Urothelium cell line (cell line): ENCODE results near the gene HBEGF.
"Not testable (repeated sequence)": the region's sequence is repeated elsewhere in the genome, so short reads cannot be mapped to it uniquely, and the experiment has no call there.

Experiments
- DNase-seq: peaks from one replicate; pipeline ENCODE4 v3.0.0; 2011; ENCODE audit warnings: low spot score, mixed read lengths
- FAIRE-seq: peaks from 2 replicates; lab custom pipeline; 2011; peaks lifted over from hg19 to GRCh38; lab: Jason Lieb, UNC

HBEGF gene

DNA sequence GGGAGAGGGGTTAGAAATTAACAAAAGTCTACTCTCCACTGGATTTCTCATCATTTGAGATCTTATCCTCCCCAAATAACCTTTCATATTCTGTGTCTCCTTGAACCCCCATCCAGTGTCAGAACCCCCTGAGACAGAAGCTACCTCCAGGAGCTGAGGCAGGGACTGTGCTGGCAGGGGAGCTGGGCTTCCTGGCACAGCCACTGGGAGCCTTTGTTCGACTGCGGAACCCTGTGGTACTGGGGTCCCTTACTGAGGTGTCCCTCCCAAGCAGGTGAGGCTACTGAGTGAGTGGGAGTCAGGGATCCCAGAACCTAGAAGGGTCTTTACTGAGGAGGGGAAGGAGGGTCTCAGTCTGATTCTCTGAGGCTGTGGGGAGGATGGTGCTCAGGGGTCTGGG lies 15.5 kb upstream of the HBEGF start:
- DNase-seq: no peak
- FAIRE-seq: no peak

DNA sequence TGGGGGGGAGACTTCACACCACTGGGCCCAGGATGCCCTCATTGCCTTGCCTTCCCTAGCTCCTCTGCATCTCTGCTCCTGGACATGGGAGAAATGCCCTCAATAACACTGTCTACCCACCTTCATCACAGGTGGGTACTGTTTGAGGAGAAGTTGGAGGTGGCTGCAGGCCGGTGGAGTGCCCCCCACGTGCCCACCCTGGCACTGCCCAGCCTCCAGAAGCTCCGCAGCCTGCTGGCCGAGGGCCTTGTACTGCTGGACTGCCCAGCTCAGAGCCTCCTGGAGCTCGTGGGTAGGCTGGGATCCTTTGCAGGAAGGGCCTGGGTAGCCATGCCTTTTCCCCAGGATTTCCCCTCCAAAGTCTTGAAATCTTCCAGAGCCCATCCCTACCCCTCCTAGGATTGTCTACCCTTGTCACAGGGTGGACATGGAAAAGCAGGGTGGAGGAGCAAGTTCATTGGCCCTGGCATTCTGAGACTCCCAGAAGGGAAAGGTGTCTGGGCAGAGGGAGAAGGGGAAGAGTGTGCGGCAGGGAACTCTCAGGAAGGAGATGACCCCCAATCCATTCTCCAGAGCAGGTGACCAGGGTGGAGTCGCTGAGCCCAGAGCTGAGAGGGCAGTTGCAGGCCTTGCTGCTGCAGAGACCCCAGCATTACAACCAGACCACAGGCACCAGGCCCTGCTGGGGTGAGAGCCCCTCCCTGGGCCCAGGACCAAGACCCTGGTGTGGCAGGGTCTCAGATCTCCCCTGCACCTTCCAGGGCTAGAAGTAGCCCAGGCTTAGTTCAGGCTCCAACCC lies 14.5 kb upstream of the HBEGF start:
- no peak for FAIRE-seq

DNA sequence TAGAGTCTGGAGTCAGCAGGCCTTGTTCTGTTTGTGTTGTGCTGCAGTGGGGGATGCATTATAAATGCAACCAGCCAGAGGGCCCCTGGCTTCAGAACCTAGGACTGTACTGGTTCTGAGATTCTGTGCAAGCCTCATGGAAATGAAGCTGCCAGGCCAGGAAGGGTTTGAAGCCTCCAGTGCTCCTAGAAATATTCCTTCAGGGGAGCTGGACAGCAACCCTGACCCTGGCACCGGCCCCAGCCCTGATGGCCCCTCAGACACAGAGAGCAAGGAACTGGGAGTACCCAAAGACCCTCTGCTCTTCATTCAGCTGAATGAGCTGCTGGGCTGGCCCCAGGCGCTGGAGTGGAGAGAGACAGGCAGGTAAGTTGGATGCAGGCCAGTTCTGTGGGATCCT lies 13.7 kb upstream of the HBEGF start, which contains the start of gene SLC4A9:
Gene SLC4A9, plus strand, starts transcription at position 94 of the 400 bp plus-strand sequence. Its CDS starts 43 bp downstream, at position 137.
- no peak for FAIRE-seq
- no peak for DNase-seq

More for the DNA sequence above, 14.5 kb upstream of the HBEGF start:
- DNase-seq: no peak

DNA sequence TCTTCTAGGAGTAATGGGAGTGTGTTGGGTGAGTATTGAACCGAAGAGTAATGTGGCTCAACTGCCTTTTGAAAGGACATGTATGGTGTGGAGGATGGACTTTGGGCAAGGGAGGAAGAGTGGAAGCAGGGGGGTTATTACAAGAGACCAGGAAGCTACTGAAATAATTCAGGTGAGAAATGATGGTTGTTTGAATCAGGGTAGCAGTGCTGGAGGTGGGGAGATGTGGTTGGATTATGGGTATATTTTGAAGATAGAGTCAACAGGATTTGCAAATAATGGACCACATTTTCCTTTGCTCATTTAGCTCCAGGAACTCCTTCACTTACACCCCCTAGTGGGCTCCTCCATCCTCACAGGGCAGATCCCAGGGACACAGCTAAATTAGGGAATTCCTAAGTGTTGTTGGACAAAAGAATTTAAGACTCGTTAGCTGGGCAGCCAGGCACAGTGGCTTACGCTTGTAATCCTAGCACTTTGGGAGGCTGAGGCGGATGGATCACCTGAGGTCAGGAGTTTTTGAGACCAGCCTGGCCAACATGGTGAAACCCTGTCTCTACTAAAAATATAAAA lies 12.4 kb upstream of the HBEGF start:
- no peak for FAIRE-seq
- DNase-seq: peak; percentile 43

DNA sequence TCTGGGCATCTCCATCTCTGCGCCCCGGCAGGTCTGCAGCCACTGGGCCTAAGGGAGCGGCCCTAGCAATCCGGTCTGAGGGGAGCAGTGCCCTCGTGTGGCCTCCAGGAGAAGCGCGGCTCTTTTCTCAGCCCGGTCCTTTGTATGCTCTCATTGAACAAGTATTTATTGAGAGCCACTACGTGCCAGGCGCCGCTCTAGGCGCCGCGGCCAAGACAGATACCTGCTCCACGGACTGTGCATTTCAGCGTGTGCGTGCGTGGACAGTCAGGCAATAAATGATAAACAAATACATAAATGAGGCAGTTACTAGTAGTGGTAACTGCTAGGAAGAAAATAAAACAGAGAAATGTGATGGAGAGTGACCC lies 11.3 kb upstream of the HBEGF start:
- DNase-seq (peak; percentile 84), FAIRE-seq (peak; percentile 42)

DNA sequence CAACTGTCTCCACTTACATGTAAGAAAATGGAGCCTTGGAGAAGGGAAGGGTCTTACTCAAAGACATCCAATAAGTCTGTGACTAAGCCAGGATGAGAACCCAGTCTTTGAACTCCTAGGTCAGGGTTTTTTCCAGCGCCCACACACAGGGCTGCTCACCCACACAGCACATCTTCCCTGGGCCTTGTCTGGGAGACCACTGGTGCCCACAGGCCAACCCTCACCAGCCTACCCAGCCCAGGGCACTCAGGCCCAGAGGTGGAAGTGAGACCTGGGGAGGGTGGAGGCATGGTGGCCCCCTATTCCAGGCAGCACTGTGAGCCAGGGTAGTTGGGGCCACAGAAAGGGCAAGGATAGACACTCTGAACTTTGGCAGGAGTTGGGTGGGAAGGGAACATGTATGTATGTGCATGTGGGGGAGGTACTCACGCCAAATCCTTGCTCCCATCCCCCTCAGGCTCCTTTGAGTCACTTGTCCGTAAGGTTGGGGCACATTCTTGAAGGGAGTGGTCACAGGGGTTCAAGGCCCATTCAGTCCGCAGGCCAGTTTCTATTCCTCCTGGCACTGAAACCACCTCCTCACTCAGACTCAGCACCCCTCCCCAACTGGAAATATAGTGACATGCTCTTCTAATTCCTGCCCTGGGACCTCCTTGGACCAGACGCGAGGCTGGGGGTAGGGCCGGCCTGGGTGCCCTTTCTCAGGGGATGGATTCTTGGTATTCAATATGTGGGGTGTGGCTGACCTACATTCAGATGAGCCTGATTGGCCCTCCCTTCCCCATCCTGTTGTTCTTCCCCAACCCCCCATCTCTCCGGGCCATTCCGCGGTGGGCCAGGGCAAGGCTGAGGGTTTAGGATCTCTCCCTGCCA lies 10.7 kb upstream of the HBEGF start:
- FAIRE-seq (no peak), DNase-seq (no peak)

DNA sequence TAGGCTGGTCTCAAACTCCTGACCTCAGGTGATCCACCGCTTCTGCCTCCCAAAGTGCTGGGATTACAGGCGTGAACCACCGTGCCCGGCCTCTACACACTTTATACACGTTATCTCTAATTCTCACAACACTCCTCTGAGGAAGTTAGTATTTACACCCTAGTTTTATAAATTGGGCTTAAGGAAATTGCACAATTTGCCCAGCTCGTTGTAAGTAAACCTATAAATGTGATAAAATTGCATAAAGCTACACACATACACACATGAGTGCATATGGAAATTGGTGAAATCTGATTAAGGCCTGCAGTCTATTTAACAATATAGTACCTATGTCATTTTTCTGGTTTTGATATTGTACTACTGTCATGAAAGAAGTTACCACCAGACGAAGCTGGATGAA lies 9.1 kb upstream of the HBEGF start:
- FAIRE-seq (no peak), DNase-seq (no peak)

DNA sequence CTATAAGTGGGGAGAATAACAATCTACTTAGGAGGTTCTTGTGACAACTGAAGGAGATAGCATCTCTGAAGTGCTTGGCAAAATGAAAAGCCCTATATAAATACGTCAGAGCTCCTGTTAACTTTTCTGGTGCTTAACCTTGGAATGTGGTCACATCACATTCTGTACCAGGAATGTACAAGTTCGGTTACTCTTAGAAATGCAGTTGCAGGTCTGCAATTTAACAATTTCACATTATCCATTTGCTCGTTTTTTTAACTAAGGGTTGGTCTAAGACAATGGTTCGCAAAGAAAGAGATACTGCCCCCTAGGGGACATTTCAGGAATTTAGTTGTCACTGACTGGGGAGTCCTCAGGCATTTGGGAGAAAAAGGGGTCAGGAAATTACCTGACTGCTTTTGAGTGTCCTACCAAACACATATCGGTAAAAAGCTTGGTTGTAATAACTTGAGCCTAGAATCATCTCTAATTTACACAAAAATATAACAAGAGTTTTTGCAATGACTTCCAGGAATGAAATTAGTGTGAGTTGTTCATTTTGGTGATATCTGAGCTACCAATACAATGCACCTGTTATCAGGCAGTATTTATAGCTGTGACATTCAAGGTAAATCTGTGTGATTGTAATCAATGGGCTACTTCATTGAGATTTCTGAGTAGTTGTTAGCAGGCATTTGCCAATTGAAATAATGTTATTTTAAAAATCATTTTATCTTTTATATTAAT lies 5.4 kb upstream of the HBEGF start:
- no peak for FAIRE-seq
- DNase-seq: peak; percentile 48

DNA sequence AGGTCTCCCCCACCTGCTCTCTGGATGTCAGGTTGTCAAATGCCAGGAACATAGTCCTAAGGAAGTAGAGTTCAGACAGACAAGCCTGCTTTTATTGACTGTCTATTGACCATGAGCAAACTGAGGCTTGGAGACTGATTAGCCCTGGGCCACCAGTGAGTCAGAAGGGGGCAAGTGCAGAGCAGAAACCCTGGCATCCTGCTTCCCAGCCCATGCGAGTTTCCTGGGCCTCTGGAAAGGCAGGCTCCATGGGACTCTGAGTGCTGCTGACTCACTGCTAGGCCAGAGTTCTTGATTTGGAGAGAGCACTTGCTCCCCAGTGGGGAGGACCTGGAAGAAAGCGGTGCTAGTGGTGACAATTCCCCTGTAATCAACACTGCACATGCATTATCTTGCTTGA lies 2.8 kb upstream of the HBEGF start:
- FAIRE-seq: no peak
- no peak for DNase-seq

DNA sequence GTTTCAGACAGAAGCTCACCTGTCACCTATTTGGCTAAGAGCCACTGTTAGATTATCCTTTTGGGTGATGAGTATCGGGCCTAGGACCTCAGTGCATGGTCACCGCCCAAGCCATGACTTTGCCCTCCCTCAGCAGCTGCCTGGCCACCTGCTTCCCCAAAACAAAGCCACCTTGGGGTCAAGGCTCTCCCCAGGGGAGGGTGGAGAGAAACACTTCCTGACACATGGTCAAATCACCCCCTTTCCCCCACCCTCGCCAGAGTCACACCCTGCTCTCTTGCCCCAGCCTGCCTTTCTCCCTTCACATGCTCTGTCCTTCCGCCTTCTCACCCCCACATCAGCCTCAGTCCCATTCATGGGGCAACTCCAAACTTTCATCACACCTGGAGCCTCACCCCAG lies 1.7 kb upstream of the HBEGF start:
- FAIRE-seq: no peak

DNA sequence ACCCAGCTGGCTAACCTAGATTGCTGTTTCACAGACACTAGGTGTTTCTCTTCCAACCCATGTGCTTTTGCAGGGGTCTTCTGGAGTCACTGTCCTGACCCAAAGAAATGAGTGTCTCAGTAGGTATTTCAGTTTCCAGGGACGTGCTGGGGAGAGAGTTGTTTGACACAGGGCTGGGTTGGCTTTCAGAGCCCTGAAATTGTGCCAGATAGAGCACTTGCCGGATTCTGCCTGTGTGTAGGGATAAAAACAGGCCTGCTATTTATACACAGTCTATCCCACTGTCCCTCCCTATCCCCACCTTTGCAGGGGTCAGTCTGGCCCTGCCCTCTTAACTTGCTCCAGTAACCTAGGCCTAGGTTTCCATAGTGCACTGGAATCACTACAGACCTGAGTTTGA lies 957 bp upstream of the HBEGF start:
- FAIRE-seq: no peak
- no peak for DNase-seq

More for the DNA sequence above, 1.7 kb upstream of the HBEGF start:
- DNase-seq: no peak

DNA sequence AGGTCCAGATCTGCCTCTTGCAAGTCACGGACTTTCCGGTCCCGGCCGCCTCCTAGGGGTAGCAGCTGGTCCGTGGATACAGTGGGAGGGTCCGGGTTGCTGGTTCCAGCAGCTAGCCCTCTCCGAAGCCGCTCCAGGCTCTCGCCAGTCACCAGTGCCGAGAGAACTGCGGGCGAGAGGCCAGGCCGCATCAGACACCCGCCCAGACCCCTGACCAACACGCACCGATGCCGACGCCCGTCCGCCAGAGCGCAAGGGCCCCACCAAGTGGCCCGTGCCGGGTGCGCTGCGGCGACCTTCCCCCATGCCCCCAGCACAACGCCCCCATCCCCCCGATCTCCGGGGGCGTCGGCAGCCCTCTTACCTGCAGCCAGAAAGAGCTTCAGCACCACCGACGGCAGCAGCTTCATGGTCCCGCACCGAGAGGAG lies 470 bp downstream of the HBEGF start:
- FAIRE-seq (no peak), DNase-seq (peak; percentile 48)

DNA sequence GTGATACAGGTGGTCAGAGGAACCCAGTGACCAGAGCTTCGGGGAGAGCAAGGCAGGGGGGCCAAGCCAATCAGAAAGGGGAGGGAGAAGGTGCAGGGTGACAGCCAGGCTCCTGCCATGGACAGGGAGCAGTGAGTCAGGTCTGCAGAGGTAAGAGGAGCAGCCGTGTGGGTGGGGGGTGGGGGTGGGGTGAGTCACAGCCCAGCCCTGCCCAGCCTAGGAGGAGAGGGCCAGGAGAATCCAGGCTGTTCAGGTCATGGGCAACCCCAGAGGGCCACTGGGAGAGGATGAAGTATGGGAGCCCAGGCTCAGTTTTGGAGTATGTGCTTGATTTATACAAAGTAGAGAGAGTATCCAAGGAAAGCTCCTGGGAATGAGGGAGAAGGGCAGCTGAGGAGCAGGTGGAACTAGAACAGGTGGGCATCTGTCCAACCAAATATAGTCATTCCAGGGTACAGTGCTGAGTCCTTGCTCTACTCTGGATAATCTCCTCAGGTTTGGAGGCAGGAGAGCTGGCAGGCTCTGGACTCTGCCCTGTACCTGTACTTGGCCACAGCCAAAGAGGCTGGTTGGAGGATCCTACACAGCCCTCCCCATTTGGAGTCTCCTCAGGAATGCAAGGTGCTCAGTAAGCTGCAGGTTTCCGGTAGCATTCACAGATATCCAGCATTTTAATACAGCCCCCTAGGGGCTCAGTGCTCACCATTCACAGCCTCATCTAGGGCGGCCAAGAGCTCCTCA lies 1.6 kb downstream of the HBEGF start:
- FAIRE-seq (no peak), DNase-seq (peak; percentile 78)

DNA sequence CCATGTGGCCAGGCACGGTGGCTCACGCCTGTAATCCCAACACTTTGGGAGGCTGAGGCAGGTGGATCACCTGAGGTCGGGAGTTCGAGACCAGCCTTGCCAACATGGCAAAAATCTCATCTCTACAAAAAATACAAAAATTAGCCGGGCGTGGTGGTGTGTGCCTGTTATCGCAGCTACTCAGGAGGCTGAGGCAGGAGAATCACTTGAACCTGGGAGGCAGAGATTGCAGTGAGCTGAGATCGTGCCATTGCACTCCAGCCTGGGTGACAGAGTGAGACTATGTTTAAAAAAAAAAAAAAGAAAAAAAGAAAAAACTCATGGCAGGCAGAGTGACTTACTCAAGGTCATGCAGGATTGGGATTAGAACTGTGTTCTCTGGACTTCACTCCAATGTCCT lies 2.6 kb downstream of the HBEGF start:
- not testable (repeated sequence) for DNase-seq, FAIRE-seq

DNA sequence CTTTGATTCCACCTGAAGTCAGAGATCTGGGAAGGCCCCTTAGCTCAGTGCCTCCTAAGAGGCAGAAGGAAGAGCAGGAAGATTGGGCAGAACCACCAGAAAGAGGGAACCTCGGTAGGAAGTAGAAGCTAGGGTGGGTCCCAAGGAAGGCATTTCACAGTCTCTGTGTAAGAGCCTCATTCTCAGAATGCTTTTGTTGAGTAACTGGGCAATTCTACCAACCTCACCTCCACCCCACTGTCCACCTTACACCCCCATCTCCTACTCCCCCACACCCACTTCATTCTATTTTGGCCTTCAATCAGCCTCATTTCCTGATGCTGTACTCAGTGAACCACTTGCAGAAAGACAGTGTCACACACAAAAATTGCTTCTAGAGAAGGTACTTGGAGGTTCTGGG lies 3.5 kb downstream of the HBEGF start:
- FAIRE-seq: no peak
- DNase-seq: no peak

DNA sequence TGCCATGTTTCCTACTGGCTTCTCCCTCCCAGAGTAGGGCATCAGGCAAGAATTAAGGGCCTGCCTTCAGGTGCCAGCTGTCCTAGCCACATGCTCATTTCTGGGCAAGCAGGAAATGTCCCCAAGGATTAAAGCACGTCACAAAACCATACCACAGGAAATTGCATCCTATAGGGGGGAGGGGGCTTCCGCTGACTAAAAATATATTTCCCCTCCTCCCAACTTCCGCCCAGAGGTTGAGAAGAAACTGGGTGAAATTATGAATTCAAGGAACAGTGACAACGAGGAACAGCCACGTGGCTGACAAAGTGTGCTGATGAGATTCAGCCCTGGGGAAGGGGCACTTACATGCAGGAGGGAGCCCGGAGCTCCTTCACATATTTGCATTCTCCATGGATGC lies 4.1 kb downstream of the HBEGF start:
- no peak for FAIRE-seq
- no peak for DNase-seq

DNA sequence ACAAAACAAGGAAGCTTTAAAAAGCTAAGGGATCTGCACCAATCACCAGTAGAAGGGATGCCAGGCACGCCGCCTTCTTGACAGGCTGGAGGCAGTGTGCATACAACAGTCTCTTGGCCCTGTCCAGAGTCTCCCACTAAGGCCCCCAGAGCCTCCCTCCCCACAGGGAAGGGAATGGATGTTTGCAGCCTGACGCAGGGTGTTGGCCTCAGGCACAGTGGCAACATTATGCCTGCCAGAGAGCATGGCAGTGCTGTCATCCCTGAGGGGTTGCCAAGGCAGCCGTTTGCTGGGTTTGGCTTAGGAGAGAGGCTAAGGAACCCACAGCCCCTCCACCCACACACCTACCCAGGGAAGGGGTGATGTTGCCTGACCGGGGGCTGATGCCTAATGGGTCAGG lies 4.8 kb downstream of the HBEGF start:
- DNase-seq (no peak), FAIRE-seq (no peak)

DNA sequence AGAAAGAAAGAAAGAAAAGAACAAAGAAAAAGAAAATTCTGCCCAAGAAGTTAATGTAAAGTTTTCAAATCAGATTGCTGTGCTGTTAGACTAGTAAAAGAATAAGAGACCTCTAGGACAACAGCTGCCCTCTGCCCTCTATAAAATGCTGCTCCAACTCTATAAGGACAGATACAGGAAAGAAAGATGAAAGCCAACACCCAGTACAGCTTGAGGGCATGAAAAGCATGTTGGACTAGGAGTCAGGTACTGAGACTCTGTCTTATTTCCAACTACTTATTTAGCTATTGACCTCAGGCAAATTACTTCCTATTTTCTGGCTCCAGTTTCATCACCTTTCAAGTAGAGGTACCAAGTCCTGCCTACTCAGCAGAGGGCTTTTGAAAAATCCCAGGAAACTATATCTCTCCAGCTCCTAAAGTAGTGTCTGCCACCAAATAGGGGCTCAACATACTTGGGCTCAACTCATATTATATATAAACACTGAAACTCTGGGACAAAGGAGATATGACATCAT lies 5.7 kb downstream of the HBEGF start:
- FAIRE-seq: no peak
- no peak for DNase-seq

DNA sequence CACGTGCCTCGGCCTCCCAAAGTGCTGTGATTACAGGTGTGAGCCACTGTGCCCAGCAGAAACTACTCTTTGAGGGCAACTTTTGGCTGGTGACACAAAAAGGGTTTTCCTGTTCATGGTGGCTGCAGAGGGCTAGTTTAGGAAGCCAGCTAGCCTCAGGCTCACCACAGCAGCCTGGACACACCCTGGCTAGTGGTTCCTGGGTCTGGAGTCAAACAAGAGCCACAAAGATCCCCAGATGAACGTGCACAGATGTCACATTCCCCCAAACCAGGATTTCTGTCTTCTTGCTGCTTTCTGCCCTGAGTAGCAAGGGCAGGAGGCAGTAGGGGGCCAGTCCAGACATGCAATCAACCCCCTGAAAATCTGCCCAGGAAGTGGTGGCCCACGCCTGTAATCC lies 6.8 kb downstream of the HBEGF start:
- DNase-seq: no peak
- no peak for FAIRE-seq

DNA sequence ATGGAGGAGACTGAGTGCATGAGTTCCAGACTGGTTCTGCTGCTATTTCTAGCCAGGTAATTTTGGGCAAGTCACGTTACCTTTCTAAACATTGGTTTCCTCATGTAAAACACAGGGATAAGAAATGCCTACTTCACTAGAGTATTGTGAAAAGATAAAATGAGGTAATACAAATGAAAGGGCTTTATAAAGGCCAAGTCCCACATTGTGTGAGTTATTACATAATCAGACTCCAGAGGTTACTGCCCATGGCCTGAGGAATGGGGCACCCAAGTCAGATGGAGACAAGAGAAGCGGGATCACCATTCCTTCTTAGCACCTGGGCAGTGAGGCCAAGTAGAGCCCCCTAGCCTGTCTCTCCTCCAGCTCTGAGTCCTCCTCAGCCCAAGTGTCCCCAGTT lies 7.5 kb downstream of the HBEGF start:
- DNase-seq (no peak), FAIRE-seq (no peak)
